ENCODE results near the gene CIC. TPM values are rescaled to one million over a fixed set of nuclear protein-coding genes. Genes with fewer than 3 reads are reported as not detected.
"Not testable (repeated sequence)": the region's sequence is repeated elsewhere in the genome, so short reads cannot be mapped to it uniquely, and the experiment has no call there.

Gene CIC
- total RNA-seq, 1 experiment from 2014 or later = 21.2 TPM

DNA sequence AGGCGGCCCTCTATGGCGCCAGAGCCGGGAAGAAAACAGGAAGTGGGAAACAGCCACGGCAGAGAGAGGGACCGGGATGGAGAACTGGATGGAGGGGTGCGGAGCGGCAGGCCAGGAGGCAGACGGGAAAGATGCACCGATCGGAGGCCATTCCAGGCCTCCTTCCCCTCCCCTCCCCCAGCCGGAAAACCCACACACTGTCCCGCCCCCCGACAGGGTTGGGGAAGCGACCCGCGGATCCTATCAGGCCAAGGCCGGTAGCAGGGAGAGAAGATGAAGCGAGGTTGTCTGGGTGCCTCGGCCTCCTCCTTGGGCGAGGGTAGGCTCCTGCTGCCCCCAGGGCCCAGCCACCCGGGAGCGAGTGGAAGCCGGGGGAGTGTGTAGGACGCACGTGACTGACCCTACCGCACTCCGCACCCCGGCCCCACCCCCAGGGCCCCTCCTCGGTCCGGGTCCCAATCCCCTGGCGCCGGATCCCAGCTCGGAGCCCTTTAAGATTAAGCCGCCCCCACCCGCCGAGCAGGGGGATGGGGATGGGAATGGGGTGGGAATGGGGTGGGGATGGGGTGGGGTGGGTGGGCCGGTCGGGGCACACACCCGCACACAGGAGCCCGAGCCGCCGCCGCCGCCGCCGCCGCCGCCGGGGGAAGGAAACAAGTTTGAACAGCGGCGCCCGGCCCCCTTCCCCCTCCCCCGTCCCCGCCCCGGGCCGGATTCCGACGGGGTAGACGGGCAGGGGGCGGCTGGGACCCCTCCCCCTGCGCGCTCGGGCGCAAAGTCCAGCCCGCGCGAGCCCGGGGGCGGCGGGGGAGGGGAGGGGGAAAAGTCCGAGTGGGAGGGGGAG, 15.6 kb upstream of the CIC start:
- peak; percentile 51 for DNase-seq (ENCODE audit: low spot score)
- in situ Hi-C loops (cut with HindIII; ENCODE audit: low sequenced_read_pairs) = no loop called here

DNA sequence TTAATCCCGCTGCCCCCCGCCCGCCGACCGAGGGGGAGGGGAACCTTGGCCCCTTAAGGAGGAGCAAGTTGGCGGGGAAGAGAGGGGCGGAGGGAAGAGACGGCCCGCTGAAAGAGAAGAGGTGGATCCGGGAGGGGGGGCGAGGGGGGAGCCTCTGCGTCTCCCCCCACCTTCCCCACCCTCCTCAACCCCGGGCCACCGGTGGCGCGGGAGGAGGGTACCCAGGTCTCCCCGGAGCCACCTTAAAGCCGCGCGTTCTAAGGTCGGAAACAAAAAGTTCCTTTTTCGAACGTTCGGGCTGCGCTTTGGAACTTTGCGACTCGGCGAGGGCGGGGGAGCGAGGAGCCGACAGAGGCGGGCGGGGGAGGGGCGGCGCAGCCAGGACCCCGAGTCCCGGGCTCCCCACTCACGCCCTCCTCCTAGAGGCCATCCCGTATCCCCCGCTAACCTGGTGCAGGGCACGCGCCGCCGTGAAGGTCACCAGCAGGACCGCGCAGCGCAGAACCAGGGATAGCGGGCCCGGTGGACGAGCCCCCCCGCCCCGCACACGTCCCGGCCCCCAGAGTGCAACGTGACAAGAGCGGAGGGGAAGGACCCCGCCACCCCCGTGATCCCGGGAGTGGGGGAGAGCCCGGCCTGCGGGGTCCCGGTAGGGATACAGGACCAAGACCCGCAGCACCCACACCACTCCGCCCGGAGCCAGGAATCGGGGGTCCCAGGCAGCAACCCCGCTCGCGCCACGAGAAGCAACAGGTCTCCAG, 14.8 kb upstream of the CIC start:
- peak; percentile 60 for DNase-seq (ENCODE audit: low spot score)
- in situ Hi-C loops (cut with HindIII; ENCODE audit: low sequenced_read_pairs) = no loop called here

DNA sequence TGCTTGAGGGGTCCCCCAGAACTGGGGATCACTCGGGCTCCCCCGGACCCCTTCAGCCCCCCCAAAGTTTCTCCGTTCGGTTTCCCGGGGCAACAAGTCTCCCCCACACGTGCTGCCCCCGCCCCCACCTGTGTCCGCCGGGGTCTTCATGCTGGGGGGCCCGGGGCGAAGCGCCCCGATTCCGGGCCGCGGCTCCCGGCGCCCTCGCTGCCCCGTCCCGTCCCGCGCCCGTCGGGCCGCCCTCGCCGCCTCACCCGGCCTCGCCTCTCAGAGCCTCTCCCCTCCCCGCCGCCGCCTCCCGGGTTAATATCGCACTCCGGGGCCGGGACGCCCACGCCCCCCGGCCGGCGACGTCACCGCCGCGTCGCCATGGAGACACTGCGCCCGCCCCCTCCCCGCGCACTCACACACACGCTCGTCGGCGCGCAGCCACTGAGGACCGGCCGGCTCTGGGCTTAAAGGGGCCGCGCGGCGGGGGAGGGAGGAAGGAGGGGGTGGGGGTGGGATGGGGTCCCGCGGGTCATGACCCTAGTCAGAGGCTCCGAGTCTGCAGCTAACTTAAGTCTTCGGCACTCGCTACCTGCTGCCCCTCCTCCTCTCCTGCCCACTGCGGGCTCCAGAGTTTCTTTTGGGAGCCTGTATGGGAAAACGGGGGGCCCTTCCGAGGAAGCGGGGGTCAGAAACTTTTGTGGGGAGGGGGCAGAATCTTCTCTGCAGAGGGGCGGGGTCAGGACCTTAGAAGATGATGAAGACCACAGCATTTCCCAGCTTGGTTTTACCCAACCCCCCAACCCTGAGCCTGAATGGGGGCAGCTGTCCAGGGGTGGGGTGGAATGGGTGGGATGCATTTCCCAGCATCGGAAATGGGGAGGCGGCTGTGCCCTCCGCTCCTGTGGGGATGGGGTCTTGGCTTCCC, 13.9 kb upstream of the CIC start, which contains the start of gene ERF:
ERF (minus strand) TSS at position 279 of the 916 bp plus-strand sequence; CDS start at position 150, 129 bp downstream.
- in situ Hi-C loops (cut with HindIII; ENCODE audit: low sequenced_read_pairs) = no loop called here
- peak; percentile 83 for DNase-seq (ENCODE audit: low spot score)

DNA sequence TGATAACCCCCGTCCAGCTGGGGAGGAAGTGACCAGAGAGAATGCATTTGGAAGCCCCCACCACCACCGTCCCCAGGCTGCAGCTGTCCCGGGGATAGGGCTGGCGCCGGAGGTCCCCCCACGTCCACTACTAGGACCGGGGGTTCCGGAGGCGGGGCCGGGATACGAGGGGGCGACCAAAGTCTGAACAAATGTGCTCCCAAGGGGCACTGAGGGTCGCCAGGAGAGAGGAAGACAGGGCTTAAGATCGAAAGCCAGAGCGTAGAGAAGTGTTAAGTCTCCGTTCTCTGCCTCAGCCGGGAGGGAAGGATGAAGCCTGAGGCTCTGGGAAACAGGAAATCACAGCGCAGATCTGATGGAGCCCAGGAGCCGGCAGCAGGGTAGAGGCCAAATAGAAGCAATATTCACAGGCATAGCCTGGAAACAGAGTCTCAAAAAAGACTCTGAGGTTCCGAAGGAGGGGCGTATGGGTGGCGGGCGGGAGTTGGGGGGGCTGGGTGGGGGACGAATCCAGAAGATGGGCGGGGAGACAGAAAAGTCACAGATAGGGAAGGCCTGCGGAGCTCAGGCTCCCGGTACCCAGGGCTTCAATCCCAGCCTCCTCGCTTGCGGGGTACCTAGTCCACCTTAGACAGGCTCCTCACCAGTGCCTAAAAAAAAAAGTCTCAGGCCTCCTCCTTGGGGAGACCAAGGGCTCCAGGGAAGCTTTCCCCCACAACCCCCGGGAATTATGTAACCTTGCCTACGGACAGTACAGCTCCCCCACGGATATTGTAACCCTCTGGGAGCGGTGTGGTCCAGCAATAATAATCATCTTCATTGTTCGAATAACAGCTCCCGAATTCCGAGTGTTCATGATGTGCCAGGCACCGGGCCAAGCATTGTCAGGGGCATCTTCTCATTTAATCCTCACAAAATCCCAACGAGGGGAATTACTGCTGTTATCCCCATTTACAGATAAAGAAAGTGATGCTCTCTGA, 13.0 kb upstream of the CIC start:
- in situ Hi-C loops (cut with HindIII; ENCODE audit: low sequenced_read_pairs) = no loop called here
- DNase-seq (ENCODE audit: low spot score) = peak; percentile 78

DNA sequence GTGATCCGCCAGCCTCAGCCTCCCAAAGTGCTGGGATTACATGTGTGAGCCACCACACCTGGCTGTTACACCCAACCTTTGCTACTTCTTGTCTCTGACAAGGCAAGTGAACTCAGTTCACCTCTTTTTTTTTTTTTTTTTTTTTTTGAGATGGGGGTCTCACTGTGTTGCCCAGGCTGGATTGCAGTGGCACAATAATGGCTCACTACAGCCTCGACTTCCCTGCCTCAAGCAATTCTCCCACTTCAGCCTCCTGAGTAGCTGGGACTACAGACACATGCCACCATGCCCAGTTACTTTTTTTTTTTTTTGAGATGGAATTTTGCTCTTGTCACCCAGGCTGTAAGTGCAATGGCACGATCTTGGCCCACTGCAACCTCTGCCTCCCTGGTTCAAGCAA, 11.2 kb upstream of the CIC start:
- in situ Hi-C loops (cut with HindIII; ENCODE audit: low sequenced_read_pairs); DNase-seq (ENCODE audit: low spot score): not testable (repeated sequence)

DNA sequence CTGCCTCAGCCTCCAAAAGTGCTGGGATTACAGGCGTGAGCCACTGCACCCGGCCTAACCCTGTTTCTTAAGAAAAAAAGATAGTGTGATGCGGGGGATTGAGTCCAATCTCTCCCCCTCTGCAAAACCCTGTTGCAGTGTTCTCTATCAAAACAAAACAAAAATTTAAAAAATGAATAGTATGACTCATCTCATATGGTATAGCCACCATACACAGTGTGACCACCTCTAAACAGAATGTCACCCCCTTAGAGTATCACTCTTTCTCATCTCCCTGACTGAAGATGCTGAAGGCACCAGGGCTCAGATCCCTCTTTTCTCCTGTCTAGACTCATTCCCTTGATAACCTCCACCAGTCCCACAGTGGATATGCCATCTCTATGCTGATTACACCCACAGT, 7.3 kb upstream of the CIC start:
- no peak for DNase-seq (ENCODE audit: low spot score)
- in situ Hi-C loops (cut with HindIII; ENCODE audit: low sequenced_read_pairs) = no loop called here

DNA sequence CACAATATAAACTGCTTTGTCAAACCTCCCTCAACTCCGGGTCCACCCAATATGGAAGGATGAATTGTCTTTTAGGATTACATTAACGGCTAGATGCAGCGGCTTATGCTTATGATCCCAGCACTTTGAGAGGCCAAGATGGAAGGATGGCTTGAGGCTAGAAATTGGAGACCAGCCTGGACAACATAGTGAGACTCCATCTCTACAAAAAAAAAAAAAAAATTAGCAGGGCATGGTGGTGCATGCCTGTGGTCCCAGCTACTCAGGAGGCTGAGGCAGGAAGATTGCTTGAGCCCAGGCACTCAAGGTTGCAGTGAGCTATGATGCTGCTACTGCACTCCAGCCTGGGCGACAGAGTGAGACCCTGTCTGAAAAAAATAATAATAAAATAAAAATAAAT, 2.9 kb upstream of the CIC start:
- in situ Hi-C loops (cut with HindIII; ENCODE audit: low sequenced_read_pairs); DNase-seq (ENCODE audit: low spot score): not testable (repeated sequence)

DNA sequence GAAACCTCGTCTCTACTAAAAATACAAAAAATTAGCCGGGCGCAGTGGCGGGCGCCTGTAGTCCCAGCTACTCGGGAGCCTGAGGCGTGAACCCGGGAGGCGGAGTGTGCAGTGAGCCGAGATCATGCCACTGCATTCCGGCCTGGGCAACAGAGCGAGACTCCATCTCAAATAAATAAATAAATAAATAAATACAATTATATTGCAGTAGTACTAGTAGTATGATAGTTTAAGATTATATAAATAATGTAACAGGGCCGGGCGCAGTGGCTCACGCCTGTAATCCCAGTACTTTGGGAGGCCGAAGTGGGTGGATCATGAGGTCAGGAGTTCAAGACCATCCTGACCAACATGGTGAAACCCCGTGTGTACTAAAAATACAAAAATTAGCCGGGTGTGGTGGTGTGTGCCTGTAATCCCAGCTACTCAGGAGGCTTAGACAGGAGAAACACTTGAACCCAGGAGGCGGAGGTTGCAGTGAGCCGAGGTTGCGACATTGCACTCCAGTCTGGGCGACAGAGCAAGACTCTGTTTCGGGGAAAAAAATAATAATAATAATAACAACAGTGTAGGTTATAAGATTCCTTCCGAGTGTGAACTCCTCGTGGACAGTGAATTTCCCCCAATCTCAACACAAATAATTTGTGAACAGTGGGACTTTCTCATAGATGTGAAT, 2.0 kb upstream of the CIC start:
- in situ Hi-C loops (cut with HindIII; ENCODE audit: low sequenced_read_pairs); DNase-seq (ENCODE audit: low spot score): not testable (repeated sequence)

DNA sequence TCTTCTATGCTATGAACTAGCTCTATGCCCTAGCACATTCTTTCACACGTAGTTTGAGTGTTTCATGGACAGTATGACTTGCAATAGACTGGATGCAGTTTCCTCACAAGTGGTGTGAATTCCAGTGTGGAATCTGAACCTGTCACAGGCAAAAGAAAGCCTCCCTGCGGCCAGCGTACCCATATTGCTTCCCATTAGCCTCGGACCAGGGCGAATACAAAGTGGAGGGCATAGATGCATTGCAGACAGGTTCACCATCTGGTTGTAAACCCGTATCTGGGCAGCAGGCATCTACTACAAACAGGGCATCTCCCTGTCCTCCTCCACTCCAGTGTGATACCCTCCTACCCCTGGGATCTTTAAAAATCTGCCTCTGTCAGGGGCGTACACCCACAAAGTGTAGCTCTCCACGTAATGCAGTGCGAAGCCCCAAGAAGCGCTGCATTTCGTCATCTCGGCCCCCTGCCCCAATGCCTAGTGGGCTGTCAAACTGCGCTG, 1.4 kb upstream of the CIC start:
- in situ Hi-C loops (cut with HindIII; ENCODE audit: low sequenced_read_pairs) = no loop called here
- peak; percentile 59 for DNase-seq (ENCODE audit: low spot score)

DNA sequence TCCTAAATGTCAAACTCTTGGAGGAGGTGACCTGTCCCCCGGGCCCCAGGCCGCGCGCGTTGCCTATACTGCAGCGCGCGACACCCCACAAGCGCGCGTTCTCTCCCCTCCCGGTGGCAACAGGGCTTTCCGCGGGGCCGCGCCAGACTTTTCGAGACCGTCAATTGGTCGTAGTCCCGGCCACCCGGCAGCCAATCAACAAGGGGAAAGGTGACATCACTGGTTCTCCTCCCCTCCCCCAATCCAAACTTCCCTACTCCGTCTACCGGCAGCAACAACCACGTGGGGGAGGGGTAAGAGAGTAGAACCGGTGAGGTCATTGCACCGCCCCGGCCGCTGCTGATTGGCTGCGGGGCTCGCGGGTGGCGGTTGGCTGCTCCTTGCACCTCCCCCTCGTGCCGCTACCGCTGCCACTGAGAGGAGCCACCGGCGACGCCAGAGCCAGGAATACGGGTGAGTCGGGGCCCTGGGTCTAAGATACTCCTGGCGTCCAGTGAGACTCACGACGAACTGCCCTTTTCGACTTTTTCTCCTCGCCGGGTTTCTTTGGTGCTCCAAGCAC, 829 bp upstream of the CIC start:
- in situ Hi-C loops (cut with HindIII; ENCODE audit: low sequenced_read_pairs) = no loop called here
- peak; percentile 100 for DNase-seq (ENCODE audit: low spot score)

DNA sequence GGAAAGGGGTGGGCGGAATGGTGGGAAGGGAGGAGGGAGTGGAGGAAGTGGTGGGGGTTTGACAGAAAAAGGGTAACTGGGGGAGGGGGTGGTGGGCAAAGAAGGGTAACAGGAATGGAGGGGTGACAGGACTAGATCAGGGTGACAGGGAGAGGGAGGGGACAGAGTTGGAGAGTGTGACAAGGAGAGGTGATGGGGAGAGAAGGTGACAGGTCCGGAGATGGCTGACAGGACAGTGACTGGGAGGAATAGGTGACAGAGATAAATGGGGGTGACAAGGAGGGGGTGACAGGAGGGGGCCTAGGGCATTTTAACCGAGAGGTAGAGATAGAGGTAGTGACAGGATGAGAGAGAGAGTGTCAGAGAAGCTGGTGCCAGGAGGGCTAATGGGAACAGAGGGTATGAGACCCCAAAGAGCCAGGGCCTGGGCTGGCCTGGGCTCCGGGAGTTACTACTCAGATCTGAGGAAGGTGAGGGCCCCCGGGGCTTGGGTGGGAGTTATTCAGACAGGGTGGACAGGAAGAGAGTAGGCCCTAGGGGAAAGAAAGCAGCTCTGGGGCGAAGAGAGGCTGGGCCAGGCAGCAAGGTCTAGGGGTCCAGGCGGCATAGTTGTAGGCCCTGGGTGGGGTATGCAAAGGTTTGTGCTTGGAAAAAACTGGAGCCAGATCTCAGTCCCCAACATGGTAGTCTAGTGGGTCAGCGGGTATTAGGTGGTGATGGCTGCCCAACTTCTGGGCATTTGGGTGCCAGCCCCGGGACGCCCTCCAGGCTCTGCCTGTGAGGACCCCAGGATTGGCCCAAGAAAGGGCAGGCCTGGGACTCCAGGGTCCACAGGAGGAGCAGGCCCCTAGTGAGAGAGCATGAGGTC, 660 bp downstream of the CIC start:
- in situ Hi-C loops (cut with HindIII; ENCODE audit: low sequenced_read_pairs) = no loop called here

DNA sequence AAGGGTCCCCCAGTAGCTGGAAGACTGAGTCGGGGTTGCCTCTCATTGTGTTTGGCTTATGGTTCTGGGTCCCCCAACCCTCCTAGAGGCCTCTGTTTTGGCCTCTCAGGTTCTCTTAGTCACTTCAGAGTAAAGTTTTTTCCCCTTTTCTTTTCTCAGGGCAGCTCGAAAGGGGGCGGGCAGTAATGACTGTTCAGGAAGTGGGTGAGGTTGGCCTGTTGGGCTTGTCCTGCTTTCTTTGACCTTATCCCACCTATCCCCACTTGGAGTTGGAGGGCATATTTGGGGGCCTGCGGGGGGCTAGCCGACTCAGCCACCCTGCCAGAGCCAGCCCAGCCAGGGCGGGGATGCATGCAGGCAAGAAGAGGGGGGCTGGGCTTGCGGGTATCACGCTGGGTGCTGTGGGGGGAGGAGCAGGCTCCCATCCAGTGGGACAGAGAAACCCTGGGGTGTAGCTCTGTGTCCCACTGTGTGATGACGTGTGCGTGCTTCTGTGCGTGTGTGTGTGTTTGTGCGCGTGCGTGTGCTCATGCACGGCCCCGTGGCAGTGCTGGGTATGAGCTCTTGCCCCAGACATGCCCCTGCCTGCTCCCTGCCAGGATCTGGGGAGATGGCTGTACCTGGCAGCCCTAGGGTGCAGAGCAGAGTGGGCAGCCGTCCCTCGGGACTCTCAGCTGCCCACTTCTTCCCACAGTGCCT, 1.4 kb downstream of the CIC start:
- peak; percentile 52 for DNase-seq (ENCODE audit: low spot score)
- in situ Hi-C loops (cut with HindIII; ENCODE audit: low sequenced_read_pairs) = no loop called here

More for the DNA sequence above, 660 bp downstream of the CIC start:
- peak; percentile 30 for DNase-seq (ENCODE audit: low spot score)

DNA sequence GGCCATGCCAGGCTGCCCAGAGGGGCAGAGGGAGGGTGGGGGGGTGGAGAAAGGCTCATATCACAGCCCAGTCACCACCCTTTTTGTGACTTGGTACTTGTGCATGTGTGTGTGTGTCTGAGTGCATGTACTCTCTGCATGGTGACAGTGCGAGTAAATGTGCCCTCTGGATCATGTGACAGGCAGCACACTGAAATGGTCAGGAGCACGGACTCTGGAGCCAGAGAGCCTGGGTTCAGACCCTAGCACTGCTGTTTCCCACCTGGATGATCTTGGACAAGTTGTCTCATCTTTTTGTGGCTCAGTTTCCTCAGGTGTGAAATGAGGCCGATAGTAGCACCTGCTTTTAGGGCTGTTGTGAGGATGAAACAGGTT, 2.0 kb downstream of the CIC start:
- DNase-seq (ENCODE audit: low spot score) = peak; percentile 64
- in situ Hi-C loops (cut with HindIII; ENCODE audit: low sequenced_read_pairs) = no loop called here

DNA sequence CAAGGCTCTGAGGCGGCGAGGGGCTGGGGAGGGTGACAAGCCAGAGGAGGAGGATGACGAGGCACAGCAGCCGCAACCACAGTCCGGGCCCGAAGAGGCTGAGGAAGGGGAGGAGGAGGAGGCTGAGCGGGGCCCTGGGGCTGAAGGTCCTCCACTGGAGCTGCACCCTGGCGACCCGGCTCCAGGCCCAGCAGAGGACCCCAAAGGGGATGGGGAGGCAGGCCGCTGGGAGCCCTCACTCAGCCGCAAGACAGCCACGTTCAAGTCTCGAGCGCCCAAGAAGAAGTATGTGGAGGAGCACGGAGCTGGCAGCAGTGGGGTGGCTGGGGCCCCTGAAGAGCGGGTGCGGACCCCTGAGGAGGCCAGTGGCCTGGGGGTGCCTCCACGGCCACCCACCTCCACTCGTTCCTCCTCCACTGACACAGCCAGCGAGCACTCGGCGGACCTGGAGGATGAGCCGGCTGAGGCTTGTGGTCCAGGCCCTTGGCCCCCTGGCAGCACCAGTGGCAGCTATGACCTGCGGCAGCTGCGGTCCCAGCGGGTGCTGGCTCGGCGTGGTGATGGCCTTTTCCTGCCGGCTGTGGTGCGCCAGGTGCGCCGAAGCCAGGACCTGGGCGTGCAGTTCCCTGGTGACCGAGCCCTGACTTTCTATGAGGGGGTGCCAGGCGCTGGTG, 2.9 kb downstream of the CIC start:
- DNase-seq (ENCODE audit: low spot score) = peak; percentile 53
- in situ Hi-C loops (cut with HindIII; ENCODE audit: low sequenced_read_pairs) = no loop called here

DNA sequence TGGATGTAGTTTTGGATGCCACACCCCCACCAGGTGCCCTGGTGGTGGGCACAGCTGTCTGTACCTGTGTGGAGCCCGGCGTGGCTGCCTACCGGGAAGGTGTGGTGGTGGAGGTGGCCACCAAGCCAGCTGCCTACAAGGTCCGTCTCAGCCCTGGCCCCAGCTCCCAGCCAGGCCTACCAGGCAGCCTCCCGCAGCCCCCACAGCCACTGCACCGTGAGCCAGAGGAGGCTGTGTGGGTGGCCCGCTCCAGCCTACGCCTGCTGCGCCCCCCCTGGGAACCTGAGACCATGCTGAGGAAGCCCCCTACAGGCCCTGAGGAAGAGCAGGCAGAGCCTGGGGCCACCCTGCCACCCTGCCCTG, 3.5 kb downstream of the CIC start:
- in situ Hi-C loops (cut with HindIII; ENCODE audit: low sequenced_read_pairs) = no loop called here
- no peak for DNase-seq (ENCODE audit: low spot score)

All from G401 (cell line).